K562 (cell line): ENCODE data around the gene DAPP1. TPM values are rescaled to one million over a fixed set of nuclear protein-coding genes. Genes with fewer than 3 reads are reported as not detected.

ENCODE experiments used
- BRCA1 ChIP-seq, 2 experiments: fragments of 450-650 bp in 1 of 2; sonication (generic) in 1 of 2; formaldehyde crosslinking in 1 of 2; IDR thresholded peaks; 2 replicates each; pipeline versions ENCODE4 v1.5.0 to v1.6.1; 2017 to 2020; ENCODE audit warnings: mild to moderate bottlenecking in 1 of 2, missing genetic modification reagents in 1 of 2
- BRD4 ChIP-seq: fragments of 200-600 bp; sonication (generic); IDR thresholded peaks from 2 replicates; pipeline ENCODE4 v1.6.1; 2017; ENCODE audit warnings: inconsistent platforms
- CAMTA2 ChIP-seq: fragments of 250-450 bp; sonication (Bioruptor Pico); conservative IDR thresholded peaks from 2 replicates; pipeline ENCODE4 v1.5.1; 2022
- CBFA2T2 ChIP-seq: fragments of 450-650 bp; conservative IDR thresholded peaks from 2 replicates; pipeline ENCODE4 v1.6.1; 2017; ENCODE audit warnings: mild to moderate bottlenecking
- CC2D1A ChIP-seq: fragments of 450-650 bp; IDR thresholded peaks from 2 replicates; pipeline ENCODE4 v1.6.1; 2017; ENCODE audit warnings: mild to moderate bottlenecking
- ESRRB ChIP-seq: fragments of 250-450 bp; sonication (Bioruptor Pico); IDR thresholded peaks from 2 replicates; pipeline ENCODE4 v1.5.0; 2020; ENCODE audit warnings: mild to moderate bottlenecking, moderate library complexity, borderline replicate concordance
- GTF2A2 ChIP-seq: IDR thresholded peaks from 2 replicates; pipeline ENCODE4 v1.6.1; 2016; ENCODE audit warnings: mild to moderate bottlenecking, missing genetic modification characterization, missing compliant biosample characterization
- MCM7 ChIP-seq, 2 experiments: fragments of 450-650 bp; IDR thresholded peaks; 2 replicates each; pipeline ENCODE4 v1.6.1; 2016 to 2018
- POLR2B ChIP-seq: fragments of 450-650 bp; IDR thresholded peaks from 2 replicates; pipeline ENCODE4 v1.6.1; 2018; ENCODE audit warnings: low read depth; ENCODE audit not compliant: partially characterized antibody
- POLR2H ChIP-seq: IDR thresholded peaks from 2 replicates; pipeline ENCODE4 v1.6.1; 2016; ENCODE audit warnings: missing genetic modification characterization, low read depth, mild to moderate bottlenecking, control low read depth, missing compliant biosample characterization, moderate library complexity
- POU5F1 ChIP-seq: fragments of 150-350 bp; IDR thresholded peaks from 2 replicates; pipeline ENCODE4 v1.6.1; 2014; ENCODE audit warnings: borderline replicate concordance, low read length, low read depth, mild to moderate bottlenecking; ENCODE audit not compliant: partially characterized antibody
- PRPF4 ChIP-seq: fragments of 200-400 bp; formaldehyde crosslinking; IDR thresholded peaks from one replicate; pipeline ENCODE4 v1.6.1; 2017; ENCODE audit warnings: low read length, low read depth, mild to moderate bottlenecking; ENCODE audit not compliant: insufficient read depth, poor library complexity, severe bottlenecking
- SMARCA4 ChIP-seq: fragments of 450-650 bp; IDR thresholded peaks from 2 replicates; pipeline ENCODE4 v1.6.1; 2016
- polyA plus RNA-seq, 8 experiments: library from polyadenylated mRNA; depleted of rRNA in 4 of 8; stranded (reverse) in 5 of 8; unstranded in 3 of 8; fragments of >200 nt; fragmentation: Nextera tagmentation in 2 of 8; fragmentation: Illumina TruSeq in 1 of 8; extraction: Ambion mirVana in 2 of 8; extraction: Trizol in 1 of 8; gene quantifications; 2 replicates each; pipeline versions ENCODE4 v1.2.1 to v1.2.3, GENCODE V29; 2011 to 2014; ENCODE audit warnings: inconsistent platforms in 1 of 8, missing spikeins in 1 of 8
- total RNA-seq, 7 experiments: library from RNA; depleted of rRNA in 6 of 7; stranded (reverse); fragments of >200 nt in 6 of 7; fragmentation: Illumina TruSeq in 2 of 7; extraction: Trizol in 2 of 7; gene quantifications; 2 replicates each; pipeline versions ENCODE4 v1.2.1 to v1.2.3, GENCODE V29; 2011 to 2021; ENCODE audit warnings: low replicate concordance in 1 of 7
- TF ChIP-seq, protein P1 (sequence below): fragments of 250-450 bp; sonication (Bioruptor Pico); IDR thresholded peaks from 2 replicates; pipeline ENCODE4 v1.4.0; 2020; ENCODE audit warnings: mild to moderate bottlenecking, moderate library complexity, borderline replicate concordance
- TF ChIP-seq, protein P2 (sequence below): sonication (generic); formaldehyde crosslinking; IDR thresholded peaks from 2 replicates; pipeline ENCODE4 v1.8.0; 2023; ENCODE audit warnings: mild to moderate bottlenecking, missing genetic modification reagents
- TF ChIP-seq, protein P3 (sequence below): fragments of 250-450 bp; sonication (Bioruptor Pico); IDR thresholded peaks from 2 replicates; pipeline ENCODE4 v1.9.0; 2021; ENCODE audit warnings: mild to moderate bottlenecking
- TF ChIP-seq, protein P4 (sequence below): fragments of 250-450 bp; sonication (Bioruptor Pico); IDR thresholded peaks from 2 replicates; pipeline ENCODE4 v1.8.0; 2021; ENCODE audit warnings: moderate library complexity, mild to moderate bottlenecking, inconsistent platforms
- TF ChIP-seq, protein P5 (sequence below): sonication (generic); formaldehyde crosslinking; IDR thresholded peaks from 2 replicates; pipeline ENCODE4 v1.8.1; 2023; ENCODE audit warnings: mild to moderate bottlenecking, missing genetic modification reagents
- TF ChIP-seq, protein P6 (sequence below): fragments of 250-450 bp; sonication (Bioruptor Pico); IDR thresholded peaks from 2 replicates; pipeline ENCODE4 v1.4.0; 2020; ENCODE audit warnings: mild to moderate bottlenecking

The DAPP1 gene
- total and polyA plus RNA-seq, 9 of the 15 experiments (the other 6 are each of a cell fraction or from before 2014, with no cell fraction given): 1.9 to 7.2 (median 3.6) TPM

DNA sequence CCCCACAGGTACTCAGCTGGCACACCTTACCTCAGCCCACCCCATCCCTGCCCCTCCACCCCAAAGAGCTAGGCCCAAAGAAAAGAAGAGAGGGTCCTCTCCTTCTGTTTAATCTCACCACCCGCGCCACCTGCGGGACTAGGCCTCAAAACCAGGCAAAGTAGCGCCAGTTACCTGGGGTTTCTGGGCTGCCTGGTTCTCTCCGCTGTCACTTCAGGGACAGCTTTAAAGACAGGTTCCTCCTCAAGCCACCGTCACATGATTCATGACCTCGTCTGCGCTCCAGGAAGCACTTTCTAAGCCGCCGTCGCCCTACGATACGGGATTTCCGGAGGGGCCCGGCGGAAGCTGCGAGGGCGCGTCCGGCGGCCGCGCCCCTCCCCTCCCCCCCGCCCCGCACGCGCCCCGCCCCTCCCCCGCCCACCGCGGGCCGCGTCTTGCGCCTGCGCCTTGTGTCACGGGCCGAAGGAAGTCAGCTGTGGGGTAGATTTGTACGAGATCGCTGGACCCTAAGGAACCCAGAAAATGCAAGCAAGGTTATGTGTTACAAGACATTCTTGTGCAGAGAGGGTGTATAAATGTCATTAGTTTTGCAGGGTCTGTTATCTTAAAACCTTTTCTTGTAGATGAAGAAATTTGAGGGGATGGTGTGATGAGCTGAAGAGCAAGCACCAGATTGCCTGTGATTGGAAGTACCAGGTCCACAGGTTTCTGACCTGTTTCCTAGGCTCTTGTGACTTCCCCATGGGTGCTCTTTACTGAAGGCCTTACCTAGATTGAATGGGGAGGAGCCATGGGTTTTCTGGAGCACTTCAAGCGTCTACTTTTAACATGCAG, 77.8 kb downstream of the DAPP1 start, which contains the start of gene LAMTOR3 (continued):
- TF ChIP-seq, protein P1, sequence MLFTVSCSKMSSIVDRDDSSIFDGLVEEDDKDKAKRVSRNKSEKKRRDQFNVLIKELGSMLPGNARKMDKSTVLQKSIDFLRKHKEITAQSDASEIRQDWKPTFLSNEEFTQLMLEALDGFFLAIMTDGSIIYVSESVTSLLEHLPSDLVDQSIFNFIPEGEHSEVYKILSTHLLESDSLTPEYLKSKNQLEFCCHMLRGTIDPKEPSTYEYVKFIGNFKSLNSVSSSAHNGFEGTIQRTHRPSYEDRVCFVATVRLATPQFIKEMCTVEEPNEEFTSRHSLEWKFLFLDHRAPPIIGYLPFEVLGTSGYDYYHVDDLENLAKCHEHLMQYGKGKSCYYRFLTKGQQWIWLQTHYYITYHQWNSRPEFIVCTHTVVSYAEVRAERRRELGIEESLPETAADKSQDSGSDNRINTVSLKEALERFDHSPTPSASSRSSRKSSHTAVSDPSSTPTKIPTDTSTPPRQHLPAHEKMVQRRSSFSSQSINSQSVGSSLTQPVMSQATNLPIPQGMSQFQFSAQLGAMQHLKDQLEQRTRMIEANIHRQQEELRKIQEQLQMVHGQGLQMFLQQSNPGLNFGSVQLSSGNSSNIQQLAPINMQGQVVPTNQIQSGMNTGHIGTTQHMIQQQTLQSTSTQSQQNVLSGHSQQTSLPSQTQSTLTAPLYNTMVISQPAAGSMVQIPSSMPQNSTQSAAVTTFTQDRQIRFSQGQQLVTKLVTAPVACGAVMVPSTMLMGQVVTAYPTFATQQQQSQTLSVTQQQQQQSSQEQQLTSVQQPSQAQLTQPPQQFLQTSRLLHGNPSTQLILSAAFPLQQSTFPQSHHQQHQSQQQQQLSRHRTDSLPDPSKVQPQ (CRISPR knock-in tag): no peak
- TF ChIP-seq POLR2B (peak; percentile 55), BRD4 (no peak), CBFA2T2 (peak; percentile 38; the same call in 1 of the 2 replicates), POLR2H (tag) (peak; percentile 39; the same call in 1 of the 2 replicates), MCM7 (IDR thresholded peaks at IDR 0.05) (no peak), CAMTA2 (CRISPR knock-in tag) (no peak), ESRRB (no peak), PRPF4 (no peak), GTF2A2 (tag) (no peak), BRCA1 (IDR thresholded peaks at IDR 0.05) (no peak), BRCA1 (CRISPR knock-in tag; IDR thresholded peaks at IDR 0.05) (no peak), SMARCA4 (no peak), CC2D1A (0 out of 2 replicates have a peak, but pooled peaks have one; percentile 44), POU5F1 (no peak)
- TF ChIP-seq, protein P2, sequence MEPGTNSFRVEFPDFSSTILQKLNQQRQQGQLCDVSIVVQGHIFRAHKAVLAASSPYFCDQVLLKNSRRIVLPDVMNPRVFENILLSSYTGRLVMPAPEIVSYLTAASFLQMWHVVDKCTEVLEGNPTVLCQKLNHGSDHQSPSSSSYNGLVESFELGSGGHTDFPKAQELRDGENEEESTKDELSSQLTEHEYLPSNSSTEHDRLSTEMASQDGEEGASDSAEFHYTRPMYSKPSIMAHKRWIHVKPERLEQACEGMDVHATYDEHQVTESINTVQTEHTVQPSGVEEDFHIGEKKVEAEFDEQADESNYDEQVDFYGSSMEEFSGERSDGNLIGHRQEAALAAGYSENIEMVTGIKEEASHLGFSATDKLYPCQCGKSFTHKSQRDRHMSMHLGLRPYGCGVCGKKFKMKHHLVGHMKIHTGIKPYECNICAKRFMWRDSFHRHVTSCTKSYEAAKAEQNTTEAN: no peak
- TF ChIP-seq, protein P3, sequence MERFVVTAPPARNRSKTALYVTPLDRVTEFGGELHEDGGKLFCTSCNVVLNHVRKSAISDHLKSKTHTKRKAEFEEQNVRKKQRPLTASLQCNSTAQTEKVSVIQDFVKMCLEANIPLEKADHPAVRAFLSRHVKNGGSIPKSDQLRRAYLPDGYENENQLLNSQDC (CRISPR knock-in tag): no peak
- TF ChIP-seq, protein P4, sequence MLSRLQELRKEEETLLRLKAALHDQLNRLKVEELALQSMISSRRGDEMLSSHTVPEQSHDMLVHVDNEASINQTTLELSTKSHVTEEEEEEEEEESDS (CRISPR knock-in tag): no peak
- TF ChIP-seq, protein P5, sequence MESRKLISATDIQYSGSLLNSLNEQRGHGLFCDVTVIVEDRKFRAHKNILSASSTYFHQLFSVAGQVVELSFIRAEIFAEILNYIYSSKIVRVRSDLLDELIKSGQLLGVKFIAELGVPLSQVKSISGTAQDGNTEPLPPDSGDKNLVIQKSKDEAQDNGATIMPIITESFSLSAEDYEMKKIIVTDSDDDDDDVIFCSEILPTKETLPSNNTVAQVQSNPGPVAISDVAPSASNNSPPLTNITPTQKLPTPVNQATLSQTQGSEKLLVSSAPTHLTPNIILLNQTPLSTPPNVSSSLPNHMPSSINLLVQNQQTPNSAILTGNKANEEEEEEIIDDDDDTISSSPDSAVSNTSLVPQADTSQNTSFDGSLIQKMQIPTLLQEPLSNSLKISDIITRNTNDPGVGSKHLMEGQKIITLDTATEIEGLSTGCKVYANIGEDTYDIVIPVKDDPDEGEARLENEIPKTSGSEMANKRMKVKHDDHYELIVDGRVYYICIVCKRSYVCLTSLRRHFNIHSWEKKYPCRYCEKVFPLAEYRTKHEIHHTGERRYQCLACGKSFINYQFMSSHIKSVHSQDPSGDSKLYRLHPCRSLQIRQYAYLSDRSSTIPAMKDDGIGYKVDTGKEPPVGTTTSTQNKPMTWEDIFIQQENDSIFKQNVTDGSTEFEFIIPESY (CRISPR knock-in tag): no peak
- TF ChIP-seq, protein P6, sequence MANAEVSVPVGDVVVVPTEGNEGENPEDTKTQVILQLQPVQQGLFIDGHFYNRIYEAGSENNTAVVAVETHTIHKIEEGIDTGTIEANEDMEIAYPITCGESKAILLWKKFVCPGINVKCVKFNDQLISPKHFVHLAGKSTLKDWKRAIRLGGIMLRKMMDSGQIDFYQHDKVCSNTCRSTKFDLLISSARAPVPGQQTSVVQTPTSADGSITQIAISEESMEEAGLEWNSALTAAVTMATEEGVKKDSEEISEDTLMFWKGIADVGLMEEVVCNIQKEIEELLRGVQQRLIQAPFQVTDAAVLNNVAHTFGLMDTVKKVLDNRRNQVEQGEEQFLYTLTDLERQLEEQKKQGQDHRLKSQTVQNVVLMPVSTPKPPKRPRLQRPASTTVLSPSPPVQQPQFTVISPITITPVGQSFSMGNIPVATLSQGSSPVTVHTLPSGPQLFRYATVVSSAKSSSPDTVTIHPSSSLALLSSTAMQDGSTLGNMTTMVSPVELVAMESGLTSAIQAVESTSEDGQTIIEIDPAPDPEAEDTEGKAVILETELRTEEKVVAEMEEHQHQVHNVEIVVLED (CRISPR knock-in tag): peak; percentile 75
